NCI-H748 (cell line): ENCODE data around the gene PTPRR.
A peak's percentile ranks its signal among the peaks of the same experiment; 100 is the strongest.
"Not testable (repeated sequence)": the region's sequence is repeated elsewhere in the genome, so short reads cannot be mapped to it uniquely, and the experiment has no call there.

Source experiments
- DNase-seq: peaks from one replicate; lab custom pipeline; 2025; ENCODE audit not compliant: unreplicated experiment; lab: John Stamatoyannopoulos, UW

PTPRR gene

DNA sequence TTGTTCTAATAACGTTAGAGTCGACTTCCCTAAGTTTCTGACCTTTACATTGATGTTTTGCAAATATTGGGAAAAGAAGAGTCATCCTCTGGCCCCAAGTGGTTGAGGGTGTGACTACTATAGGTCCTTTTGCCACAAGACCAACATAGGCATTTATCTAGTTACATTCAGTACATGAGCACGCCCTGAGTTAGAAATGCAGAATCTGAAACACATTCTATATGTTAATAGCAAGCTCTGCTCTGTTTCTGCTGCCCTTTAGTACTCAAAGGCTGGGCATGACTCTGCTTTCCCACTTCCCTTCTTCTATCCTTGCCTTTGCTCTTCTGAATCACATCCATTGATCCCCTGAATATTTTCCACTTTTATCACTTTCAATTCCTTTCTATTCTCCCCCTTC, 168.2 kb downstream of the PTPRR start:
- DNase-seq = no peak

DNA sequence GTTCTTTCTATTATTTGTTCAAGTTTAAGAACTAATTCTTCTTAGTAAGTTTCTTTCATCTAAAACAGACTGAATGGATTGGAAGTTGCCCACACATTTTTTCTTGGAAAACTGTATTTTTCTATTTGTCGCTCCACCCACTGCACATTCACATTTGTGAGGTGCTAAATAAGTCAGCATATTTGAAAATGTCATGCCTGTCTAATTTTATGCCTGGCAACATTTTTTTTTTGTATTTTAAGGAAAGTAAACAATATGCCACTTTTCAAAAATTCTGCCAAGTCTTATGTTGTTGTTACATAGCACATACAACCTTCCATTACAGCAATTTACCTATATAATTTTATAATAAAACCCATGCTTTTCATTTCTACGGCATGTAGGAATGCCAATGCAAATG, 170.6 kb downstream of the PTPRR start:
- no peak for DNase-seq

DNA sequence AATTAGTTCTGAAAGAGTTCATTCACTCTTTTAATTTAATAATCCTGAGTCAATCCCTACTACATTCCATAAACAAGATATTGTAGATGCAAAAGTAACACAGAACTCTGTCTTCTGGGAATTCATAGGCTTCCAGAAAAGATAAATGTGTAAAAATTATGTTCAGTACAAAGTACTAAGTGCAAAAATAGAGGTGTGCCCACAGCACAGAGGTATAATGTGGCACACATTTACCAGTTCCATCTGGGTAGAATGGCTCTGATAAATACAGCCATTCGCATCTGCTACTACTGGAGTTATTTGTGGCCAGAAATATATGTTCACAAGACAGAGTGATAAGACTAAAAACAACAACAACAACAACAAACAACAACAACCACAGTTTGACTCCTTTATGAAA, 171.7 kb downstream of the PTPRR start:
- no peak for DNase-seq

DNA sequence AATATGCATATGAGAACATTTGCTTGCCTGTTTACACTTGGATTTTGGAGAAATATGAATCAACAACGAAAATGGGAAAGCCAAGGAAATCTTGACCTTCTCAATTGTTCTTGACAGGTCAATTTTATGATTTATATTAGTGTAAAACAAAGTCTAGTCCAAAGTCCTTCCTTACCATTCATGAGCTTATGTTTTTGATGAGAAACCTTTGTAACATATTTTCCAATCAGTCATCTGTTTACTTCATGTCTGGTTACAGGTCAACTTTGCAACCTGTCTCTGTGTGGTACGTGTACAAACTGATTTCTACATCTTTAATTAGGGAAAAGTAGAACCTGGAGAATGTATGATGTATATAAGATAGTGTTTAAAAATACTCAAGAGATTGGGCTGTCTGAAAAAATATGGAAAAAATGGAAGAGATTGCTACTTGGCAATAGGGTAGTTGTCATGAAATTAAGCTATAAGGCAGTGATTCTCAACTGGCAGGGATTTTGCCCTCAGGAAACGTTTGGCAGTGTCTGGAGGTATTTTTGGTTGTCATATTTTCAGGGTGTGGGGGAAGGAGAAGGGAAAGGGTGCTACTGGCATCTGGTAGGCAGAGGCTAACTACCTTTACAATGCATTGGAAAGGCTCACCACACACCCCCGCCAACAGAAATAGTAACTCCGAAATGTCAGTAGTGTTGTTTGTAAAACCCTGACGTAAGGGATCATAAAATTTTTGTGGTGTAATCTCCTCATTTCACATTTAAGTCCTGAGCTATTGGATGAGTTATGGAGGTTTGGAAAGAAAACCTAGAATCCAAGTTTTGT, 172.9 kb downstream of the PTPRR start:
- no peak for DNase-seq

DNA sequence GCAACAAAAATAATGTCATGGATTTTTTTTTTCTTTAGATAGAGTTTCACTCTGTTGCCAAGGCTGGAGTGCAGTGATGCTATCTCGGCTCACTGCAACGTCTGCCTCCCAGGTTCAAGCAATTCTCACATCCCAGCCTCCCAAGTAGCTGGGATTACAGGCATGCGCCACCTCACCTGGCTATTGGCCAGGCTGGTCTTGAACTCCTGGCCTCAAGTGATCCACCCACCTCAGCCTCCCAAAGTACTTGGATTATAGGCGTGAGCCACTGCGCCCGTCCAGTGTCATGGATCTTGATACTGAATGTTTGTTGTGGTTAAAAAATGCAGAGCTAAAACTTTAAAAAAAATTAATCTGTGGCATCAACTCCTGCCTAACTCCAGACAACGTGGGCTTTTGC, 175.5 kb downstream of the PTPRR start:
- DNase-seq = no peak

DNA sequence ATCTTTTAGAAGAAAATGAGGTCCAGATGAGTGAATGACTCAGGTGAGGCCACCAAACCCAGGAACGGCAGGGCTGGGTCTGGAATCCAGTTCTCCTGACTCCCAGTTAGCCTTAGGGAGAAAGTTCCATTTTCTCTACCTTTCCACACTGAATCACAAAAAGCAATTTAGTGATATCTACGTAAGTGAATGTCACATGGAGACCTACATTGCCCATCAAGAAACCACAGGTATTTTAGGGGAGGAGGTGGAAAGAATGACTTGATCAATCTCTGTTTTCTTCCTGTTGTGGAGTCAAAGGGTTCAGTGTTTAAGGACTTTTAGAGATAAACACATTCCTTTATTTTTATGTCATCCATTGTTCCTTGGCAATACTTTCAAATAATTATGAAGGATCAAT, 176.4 kb downstream of the PTPRR start:
- no peak for DNase-seq

DNA sequence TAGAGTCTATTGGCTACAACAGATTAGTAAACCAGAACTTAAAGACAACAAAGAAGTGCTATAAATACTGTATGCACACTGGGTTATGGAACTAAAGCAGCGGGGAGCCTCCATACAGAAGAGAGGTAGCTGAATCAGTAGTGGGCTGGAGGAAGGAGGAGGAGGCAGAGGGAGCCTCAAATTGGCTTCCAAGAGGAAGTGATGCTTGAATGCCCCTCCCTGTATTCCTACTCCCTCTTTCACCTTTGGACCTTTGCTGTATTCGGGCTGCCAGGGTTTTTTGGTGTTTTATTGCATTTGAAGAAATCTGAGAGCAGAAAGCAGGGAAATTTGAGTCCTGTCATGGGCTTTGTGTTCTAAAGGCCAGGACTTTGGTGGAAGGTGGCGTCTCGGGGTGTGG, 179.3 kb downstream of the PTPRR start:
- DNase-seq = no peak

DNA sequence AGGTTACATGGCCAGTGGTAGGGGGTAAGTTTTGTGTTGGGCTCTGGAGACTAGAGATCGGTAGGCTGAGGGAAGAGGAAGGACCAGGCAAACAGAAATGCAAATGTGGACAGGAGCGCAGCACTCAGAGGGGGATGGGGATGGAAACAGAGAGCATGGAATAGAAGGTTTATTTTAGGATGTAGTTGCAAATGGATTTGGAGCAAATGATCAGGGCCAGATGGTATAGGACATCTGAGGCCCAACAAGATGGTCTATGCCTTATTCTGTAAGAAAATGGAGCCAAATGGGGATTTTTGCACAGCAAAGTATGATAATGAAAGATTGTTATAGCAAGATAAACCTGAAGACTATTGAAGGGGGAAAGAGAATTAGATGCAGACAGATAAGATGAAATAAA, 180.8 kb downstream of the PTPRR start:
- DNase-seq = no peak

DNA sequence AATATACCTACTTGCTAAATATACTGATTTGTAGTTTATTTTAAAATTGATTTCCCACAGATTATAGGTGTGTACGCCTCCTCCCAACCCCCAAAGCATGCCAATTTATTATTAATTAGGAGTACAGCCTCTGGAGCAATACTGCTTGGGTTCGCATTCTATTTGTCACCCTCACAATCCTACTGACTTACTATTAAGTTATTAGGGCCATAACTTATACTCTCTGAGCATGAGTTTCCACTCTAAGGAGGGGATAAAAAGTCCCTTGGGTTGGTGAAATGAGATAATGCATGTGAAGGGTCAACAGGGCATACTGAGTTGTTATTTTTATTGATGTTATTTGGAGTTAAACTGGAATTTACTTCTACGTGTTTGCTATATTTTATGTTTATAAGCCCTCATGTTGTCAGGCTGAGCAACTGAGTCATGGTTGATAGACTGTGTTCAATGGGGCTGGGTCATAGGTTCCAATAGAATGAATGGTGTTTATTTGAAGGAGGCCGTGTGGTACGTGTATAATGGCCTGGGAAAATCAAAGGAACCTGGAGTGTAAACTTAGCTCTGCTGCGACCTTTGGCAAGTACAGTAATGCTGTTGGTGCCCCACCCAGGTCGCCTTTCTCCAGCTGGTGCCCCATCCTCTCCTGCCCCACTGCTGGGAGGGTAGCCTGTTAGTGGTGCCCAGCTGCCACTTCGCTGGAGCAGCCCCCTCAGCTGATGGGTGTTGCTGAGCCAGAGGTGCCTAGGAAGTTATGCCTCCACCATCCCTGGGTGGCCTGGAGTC, 184.0 kb downstream of the PTPRR start:
- DNase-seq = peak; percentile 50

DNA sequence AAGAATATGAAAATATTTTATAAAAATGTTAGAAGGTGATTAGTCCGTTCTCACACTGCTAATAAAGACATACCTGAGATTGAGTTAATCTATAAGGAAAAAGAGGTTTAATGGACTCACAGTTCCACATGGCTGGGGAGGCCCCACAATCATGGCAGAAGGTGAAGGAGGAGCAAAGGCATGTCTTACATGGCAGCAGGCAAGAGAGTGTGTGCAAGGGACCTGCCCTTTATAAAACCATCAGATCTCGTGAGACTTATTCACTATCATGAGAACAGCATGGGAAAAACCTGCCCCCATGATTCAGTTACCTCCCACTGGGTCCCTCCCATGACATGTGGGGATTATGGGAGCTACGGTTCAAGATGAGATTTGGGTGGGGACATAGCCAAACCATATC, 185.3 kb downstream of the PTPRR start:
- not testable (repeated sequence) for DNase-seq

DNA sequence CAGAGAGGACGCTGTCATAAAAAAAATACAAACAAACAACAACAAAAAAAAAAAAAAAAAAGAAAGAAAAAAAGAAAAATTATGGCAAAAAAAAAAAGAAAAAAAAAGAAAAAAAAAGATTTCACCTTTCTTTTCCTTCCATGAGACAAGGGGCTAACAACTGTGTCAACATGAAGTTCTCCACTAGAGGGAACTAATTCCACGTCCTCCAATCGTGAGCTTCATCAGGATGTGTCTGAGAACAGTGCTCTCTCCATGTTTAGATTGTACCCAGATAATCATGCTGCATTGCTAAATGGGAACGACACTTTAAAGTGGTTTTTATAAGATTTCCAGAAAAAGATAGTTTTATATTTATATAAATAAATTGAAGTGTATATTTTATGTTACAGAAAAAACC, 187.2 kb downstream of the PTPRR start:
- peak; percentile 81 for DNase-seq

DNA sequence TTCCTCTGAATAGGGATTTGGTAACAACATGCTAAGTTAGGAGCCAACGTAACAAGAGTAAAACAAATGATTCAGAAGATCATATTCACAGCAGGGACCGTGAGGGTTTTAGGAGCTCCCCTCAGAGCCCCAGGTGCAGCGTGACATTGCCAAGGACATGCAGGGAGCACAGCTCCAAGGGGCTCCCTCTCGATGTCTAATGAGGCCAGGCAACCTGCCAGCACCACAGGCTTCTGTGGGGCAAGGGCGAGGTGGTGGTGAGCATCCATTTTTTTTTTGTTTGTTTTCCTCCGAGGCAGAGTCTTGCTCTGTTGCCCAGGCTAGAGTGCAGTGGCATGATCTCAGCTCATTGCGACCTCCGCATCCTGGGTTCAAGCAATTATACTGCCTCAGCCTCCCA, 188.3 kb downstream of the PTPRR start:
- DNase-seq = peak; percentile 46

DNA sequence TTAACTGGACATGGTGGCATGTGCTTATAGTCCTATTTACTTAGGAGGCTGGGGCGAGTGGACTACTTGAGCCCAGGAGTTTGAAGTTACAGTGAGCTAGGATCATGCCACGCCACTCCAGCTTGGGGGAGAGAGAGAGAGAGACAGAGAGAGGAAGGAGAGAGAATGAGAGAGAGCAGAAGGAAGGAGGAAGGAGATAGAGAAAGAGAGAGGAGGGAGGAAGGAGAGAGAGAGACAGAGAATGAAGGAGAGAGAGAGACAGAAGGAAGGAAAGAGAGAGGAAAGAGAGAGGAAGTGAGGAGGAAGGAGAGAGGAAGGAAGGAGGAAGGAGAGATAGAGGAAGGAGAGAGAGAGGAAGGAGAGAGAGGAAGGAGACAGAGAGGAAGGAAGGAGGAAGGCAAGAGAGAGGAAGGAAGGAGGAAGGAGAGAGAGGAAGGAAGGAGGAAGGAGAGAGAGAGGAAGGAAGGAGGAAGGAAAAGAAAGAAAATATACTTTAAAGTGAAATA, 189.8 kb downstream of the PTPRR start:
- no peak for DNase-seq

DNA sequence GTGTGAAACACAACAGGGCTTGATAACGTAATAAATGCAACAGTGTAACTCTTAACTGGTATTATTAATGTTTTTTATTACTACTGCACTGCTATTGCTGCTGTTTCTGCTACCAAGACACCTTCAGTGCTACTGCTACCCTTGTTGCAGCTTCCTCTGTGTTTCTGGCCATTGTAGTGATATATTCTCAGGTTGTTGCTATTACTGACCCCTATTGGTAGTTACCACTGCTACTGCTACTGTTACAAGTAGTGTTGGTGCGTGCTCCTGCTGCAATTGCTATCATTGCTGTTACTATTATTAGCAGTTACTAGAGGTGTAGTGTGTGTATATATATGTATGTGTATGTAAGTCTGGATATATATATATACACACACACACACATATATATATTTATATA, 196.1 kb downstream of the PTPRR start:
- DNase-seq = peak; percentile 45

DNA sequence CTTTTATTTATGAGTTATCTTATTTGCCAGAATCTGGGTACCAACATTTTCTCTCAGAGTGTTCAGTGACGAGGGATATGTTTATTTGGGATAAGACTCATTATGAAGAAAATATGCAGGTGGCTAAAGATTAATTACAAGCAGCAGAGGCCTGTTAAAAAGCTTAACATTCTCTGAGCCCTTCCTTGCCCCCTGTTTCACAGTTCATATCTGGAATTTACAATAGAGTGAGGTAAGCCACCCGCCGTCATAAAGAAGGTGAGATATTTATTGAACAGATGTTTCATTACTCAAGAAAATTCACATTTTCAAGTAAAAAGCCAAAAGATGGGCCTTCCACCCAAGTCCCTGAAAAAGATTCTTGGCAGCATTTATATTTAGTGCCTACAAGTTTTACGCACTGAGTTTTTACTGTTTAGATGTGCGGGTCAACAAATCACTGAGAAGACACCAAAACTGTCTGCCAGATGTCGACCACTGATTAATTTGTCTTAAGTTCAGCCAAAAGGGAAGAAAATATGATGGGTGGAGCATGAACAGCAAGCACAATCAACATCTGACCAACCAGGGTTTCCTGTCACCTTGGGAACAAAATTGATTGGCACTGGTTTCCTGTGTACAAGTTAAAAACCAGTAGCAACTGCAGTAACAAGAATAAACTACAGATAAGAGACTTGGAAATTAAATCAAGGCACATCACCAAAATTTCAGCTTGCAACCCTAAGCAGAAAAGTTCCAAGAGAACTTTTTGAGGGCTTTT, 197.8 kb downstream of the PTPRR start:
- DNase-seq = peak; percentile 10

DNA sequence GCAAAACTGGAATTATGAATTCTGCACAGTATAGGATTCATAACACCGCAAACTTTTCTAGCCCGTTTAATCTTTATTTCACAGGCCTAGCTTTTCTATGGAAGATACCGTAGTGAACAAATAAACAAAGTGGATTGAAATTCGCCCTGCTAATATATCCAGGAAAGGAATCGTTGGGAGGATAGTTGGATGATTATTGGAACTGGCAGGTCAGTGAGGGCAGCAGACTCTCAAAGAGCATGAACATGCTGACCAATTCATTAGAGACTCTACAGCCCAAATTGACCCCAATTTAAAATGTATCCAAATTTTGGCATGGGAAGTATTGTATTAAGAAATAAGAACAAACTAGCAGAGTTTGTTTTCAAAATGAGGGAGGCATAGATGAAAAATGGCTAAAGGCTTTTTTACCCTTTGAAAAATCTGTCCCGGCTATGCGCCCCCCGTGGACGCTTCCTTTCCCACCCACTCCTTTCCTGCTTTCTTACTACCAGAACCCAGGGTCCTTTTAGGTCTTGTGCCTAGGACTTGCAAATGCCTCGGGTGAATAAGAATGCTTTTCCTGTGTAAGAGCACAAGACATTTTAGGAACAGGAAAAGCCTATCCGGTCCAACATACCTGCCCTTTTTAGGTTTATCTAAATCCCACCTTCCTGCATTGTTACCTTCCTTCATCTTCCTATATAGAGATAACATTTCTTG, 198.7 kb downstream of the PTPRR start:
- DNase-seq = no peak

DNA sequence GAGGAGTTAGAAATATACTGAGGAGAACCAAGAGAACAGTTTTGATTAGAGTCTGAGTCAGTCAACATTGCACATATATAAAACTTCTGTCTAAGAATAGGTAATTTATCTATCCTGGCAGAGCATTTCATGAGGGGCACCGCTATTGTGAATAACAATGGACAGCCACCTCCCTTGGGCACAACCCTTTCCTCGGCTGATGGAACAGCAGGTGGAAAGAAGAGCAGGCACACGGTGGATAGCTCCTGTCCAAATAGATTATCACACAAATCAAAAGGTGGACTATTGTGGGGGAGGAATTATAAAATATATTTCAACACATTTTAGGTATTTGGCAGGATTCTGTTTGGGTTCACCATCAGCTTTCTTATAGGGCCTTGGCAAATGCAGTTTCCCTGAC, 199.3 kb downstream of the PTPRR start:
- DNase-seq = no peak

DNA sequence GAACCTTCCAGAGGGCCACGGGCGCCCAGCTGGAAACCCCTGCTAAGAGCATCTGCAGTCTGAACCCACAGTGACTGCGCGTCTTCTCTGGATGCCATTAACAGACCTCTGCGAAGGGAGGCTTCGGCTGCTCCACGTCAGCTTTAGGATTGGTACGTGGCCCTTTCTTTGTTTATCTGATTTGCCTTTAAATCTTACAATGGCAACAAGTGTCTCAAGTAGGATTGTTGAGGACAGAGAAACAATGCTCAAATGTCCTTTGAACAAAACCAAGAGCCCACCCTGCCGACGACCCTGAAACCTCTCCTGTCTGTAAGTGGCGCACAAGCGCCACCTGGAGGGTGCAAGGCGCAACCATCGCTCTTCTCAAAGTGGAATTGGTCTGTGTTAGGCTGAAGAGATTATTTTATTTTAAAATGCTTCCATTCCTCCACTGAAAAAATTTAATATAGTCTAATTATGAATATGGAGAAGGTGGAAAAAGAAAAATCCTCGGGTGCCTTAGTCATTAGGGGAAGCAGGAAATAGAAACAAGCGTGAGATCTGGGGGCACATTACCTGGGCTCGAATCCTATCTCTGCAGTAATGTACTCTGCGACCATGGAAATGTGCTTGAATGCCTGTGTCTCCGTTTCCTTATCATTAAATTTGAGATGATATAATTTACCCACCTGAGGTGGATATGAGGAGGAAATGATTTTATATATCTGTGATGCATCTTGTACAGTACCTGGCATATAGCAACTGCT, 200.7 kb downstream of the PTPRR start:
- DNase-seq = peak; percentile 74

DNA sequence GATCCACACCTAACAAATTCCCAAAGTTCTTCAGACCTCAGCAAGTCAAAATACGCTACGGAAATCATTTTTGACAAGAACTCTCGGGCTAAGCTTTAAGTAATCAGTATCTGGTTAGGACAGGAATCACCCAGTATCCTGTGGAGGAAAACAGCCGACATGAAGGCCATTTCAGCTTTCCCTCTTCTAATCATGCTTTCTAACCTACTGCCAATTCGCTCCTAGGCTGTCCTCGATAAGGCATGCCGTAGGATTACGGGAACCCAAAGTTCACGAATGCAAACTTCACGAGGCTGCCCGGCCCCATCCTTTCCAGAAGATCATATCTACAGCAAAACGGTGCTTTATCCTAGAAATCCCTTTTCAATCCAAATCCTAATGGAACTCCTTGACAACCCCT, 201.5 kb downstream of the PTPRR start:
- DNase-seq = no peak

DNA sequence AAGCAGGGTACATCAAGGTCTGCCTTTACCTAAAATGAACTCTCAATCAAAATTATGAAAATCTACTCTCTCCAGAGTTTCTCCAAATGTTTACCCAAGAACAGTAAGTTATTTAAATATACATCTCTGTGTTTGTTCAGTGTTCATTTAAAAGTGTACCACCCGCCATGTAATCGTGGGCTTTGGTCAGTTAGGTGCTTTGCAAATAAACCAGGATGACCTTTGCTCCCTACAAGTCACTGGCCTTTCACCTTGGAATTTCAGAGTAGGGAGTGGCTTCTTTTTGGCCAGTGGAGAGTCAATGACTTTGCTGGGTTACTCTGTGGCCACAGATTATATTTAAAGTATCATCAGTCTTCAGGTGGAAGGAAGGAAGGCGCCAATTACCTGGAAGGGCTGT, 208.7 kb downstream of the PTPRR start:
- peak; percentile 24 for DNase-seq
